Right atrium auricular region (tissue), 2 donors: Measurements from ENCODE around the gene MYOF. TPM values are rescaled to one million over a fixed set of nuclear protein-coding genes. Genes with fewer than 3 reads are reported as not detected.

ENCODE experiments used
- DNase-seq: peaks from one replicate; pipeline ENCODE4 v3.0.0-alpha.2; 2019; ENCODE audit warnings: low spot score
- H3K27ac ChIP-seq, 2 donors: fragments of 200-600 bp; sonication (generic); 1 replicate in 1 of 2; 2 replicates in 1 of 2; pipeline ENCODE4 v1.5.1; 2016 to 2019
- H3K27me3 ChIP-seq, 2 donors: fragments of 200-600 bp; sonication (generic); one replicate each; pipeline versions ENCODE4 v1.5.1 to v1.6.0; 2017 to 2019
- H3K36me3 ChIP-seq: fragments of 200-600 bp; sonication (generic); one replicate; pipeline ENCODE4 v1.5.1; 2016
- H3K4me1 ChIP-seq, 2 donors: fragments of 200-600 bp; sonication (generic); one replicate each; pipeline versions ENCODE4 v1.5.1 to v1.6.0; 2017 to 2019
- H3K4me3 ChIP-seq, 2 donors: fragments of 200-600 bp; sonication (generic); 1 replicate in 1 of 2; 2 replicates in 1 of 2; pipeline ENCODE4 v1.5.1; 2017 to 2019; ENCODE audit warnings: mild to moderate bottlenecking in 1 of 2, moderate library complexity in 1 of 2
- H3K9me3 ChIP-seq, 2 donors: fragments of 200-600 bp; sonication (generic); one replicate each; pipeline ENCODE4 v1.5.1; 2019
- total RNA-seq, 2 donors: library from RNA; depleted of rRNA; stranded (reverse); fragments of >200 nt; gene quantifications; one replicate each; pipeline ENCODE4 v1.1.0, GENCODE V29; 2016
- TF ChIP-seq, protein P1 (sequence below), 2 donors: fragments of 200-600 bp; sonication (generic); IDR thresholded peaks; one replicate each; pipeline ENCODE4 v1.5.1; 2019; ENCODE audit warnings: antibody characterized with exemption in 2 of 2

Gene MYOF, protein sequence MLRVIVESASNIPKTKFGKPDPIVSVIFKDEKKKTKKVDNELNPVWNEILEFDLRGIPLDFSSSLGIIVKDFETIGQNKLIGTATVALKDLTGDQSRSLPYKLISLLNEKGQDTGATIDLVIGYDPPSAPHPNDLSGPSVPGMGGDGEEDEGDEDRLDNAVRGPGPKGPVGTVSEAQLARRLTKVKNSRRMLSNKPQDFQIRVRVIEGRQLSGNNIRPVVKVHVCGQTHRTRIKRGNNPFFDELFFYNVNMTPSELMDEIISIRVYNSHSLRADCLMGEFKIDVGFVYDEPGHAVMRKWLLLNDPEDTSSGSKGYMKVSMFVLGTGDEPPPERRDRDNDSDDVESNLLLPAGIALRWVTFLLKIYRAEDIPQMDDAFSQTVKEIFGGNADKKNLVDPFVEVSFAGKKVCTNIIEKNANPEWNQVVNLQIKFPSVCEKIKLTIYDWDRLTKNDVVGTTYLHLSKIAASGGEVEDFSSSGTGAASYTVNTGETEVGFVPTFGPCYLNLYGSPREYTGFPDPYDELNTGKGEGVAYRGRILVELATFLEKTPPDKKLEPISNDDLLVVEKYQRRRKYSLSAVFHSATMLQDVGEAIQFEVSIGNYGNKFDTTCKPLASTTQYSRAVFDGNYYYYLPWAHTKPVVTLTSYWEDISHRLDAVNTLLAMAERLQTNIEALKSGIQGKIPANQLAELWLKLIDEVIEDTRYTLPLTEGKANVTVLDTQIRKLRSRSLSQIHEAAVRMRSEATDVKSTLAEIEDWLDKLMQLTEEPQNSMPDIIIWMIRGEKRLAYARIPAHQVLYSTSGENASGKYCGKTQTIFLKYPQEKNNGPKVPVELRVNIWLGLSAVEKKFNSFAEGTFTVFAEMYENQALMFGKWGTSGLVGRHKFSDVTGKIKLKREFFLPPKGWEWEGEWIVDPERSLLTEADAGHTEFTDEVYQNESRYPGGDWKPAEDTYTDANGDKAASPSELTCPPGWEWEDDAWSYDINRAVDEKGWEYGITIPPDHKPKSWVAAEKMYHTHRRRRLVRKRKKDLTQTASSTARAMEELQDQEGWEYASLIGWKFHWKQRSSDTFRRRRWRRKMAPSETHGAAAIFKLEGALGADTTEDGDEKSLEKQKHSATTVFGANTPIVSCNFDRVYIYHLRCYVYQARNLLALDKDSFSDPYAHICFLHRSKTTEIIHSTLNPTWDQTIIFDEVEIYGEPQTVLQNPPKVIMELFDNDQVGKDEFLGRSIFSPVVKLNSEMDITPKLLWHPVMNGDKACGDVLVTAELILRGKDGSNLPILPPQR (N-terminal part only)
- 10 to 100 TPM; 13.4 to 14.1 TPM for total RNA-seq

DNA sequence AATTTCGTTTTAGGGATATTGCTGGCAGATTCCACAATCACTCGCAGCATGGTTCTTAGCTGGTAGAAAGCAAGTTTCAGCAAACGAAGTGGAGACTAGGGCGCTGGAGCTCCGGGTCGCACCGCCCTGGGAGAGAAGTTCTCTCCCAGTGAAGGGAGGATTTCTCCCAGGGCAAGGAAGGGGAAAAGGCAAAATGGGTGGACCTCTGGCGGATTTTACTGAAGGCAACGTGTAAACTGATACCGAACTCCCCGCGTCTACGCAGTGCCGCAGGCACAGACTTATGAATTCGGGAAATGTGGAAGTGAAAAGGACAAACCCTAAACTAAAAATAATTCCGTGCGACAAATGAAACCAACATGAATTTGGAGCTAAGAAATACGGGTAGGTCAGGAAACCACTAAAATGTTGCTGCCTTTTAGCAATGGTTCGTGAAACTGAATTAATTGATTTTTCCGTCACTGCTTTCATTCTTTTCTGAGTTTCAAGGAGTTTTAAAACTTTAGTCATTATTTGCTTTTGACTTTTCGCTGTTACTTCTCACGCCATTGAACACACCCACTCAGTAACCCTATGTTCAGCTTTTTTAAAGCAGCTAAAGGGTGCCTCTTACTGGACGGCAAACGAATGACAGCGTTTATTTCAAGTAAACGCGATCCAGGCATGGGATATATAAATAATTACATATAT, at the start of gene MYOF:
Gene MYOF (minus strand): TSS at position 190 of the 690 bp plus-strand sequence. CDS start 140 bp downstream, at position 50.
- Histone ChIP-seq H3K27me3 (no peaks in the 10 kb centered on the region), H3K9me3 (no peaks in the 10 kb centered on the region), H3K27ac (peak within 1 kb of the TSS; percentile 68 to 86), H3K4me3 (peak within 1 kb of the TSS; percentile 41 to 52), H3K36me3 (no peaks in the 10 kb centered on the region), H3K4me1 (peaks cover 0 to 9% of the 10 kb centered on the region in 2 donors)
- peak; percentile 75 for DNase-seq
- TF ChIP-seq, protein P1, sequence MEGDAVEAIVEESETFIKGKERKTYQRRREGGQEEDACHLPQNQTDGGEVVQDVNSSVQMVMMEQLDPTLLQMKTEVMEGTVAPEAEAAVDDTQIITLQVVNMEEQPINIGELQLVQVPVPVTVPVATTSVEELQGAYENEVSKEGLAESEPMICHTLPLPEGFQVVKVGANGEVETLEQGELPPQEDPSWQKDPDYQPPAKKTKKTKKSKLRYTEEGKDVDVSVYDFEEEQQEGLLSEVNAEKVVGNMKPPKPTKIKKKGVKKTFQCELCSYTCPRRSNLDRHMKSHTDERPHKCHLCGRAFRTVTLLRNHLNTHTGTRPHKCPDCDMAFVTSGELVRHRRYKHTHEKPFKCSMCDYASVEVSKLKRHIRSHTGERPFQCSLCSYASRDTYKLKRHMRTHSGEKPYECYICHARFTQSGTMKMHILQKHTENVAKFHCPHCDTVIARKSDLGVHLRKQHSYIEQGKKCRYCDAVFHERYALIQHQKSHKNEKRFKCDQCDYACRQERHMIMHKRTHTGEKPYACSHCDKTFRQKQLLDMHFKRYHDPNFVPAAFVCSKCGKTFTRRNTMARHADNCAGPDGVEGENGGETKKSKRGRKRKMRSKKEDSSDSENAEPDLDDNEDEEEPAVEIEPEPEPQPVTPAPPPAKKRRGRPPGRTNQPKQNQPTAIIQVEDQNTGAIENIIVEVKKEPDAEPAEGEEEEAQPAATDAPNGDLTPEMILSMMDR (IDR thresholded peaks at IDR 0.05) = peak; percentile 45 to 69

DNA sequence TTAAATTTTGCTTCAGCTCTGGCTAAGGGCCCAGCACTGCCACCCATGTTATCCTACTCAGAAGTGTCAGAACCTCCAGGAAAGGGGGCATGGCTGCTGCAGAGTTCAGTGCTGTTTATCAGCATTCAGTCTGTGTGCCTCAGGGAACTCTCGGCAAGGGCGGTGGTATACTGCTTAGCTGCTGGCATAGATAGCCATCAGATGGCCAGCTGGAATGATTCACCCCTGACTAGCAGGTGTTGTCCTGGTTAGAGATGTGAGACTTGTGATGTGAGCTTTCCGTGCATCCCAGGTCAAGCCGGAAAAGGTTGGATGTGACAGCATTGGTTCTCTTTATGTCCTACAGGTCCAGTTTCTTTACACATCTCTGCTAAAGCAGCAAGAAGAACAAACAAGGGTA, 36.4 kb upstream of the MYOF start:
- H3K9me3 ChIP-seq = no peaks in the 10 kb centered on the region
- no peak for DNase-seq
- H3K4me1 ChIP-seq = peaks cover 0 to 4% of the 10 kb centered on the region in 2 donors
- TF ChIP-seq, protein P1 (IDR thresholded peaks at IDR 0.05) = no peak
- no peak overlapping the region for H3K4me3 ChIP-seq
- no peaks in the 10 kb centered on the region for H3K27me3 ChIP-seq
- no peaks in the 10 kb centered on the region for H3K36me3 ChIP-seq
- H3K27ac ChIP-seq = no peak overlapping the region

DNA sequence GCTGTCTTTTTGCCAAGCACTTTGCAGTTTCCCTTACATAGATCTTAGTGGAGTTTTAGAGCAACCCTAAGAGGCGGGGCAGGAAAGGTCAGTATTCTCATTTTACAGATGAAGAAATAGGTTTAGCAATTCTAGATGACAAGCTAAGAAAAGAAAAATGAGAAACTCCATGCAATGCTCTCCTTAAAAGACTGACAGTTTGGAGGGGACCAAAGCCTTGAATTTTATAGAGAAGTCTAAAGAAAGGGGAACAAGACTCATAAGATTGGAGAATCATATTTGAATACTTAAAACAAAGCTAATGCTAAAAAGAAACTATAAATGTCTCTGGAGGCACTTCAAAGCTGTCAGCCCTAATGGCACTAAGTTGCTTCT, 33.9 kb upstream of the MYOF start:
- H3K9me3 ChIP-seq = no peaks in the 10 kb centered on the region
- no peaks in the 10 kb centered on the region for H3K36me3 ChIP-seq
- H3K27me3 ChIP-seq = no peaks in the 10 kb centered on the region
- no peak for DNase-seq
- H3K27ac ChIP-seq = peak overlapping the region; percentile 0 to 66
- peaks cover 0 to 4% of the 10 kb centered on the region in 2 donors for H3K4me1 ChIP-seq
- H3K4me3 ChIP-seq = no peak overlapping the region
- TF ChIP-seq, protein P1 (IDR thresholded peaks at IDR 0.05) = no peak

DNA sequence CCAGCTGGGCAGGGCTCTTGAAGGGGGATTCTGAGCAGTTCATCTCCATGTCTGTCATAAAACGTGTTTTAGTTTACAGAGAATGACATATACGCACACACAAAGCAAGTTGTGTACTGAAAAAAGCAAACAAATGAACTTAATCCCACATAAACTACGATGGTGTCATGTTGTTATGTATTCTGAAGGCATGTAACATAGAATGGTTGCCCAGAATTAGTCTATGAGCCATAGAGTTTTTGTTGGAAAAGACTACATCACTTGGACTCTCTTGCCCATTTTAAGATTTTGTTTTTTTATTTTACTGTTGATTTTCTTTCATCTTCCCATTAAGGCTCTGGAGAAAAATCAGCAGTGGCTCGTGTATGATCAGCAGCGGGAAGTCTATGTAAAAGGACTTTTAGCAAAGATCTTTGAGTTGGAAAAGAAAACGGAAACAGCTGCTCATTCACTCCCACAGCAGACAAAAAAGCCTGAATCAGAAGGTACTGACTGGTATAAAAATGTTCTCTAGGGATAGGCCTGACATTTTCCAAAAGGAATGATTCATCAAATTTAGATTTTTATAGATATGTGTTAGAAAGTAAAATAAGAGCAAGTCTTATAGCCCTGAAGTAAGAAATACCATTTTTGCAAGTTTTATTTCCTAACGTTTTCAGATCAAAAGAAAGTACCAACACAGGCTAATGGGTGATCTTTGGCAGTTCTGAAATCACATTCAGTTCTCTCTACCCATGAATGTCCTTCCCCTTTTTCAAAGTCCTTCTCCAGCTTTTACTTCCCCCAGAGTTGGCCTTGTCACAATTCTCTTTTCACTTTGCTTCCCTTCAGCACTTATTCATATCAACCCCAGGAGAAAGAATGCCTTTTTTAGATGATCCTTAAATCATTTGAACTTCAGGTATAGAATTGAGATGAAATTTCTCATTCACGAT, 33.2 kb upstream of the MYOF start:
- TF ChIP-seq, protein P1 (IDR thresholded peaks at IDR 0.05) = no peak
- H3K36me3 ChIP-seq = no peaks in the 10 kb centered on the region
- no peak overlapping the region for H3K4me3 ChIP-seq
- no peak for DNase-seq
- H3K9me3 ChIP-seq = no peaks in the 10 kb centered on the region
- H3K27me3 ChIP-seq = no peaks in the 10 kb centered on the region
- peaks cover 0 to 4% of the 10 kb centered on the region in 2 donors for H3K4me1 ChIP-seq
- peak overlapping the region; percentile 0 to 66 for H3K27ac ChIP-seq
